K562 (cell line): ENCODE data around the gene UBE2J2. TPM values are rescaled to one million over a fixed set of nuclear protein-coding genes. Genes with fewer than 3 reads are reported as not detected.

Source experiments
- ATAC-seq: fragments of 200-7000 bp; cut with Tn5 transposase; 3 replicates; pipeline ENCODE4 v1.9.1; 2020; ENCODE audit warnings: moderate library complexity
- BruUV-seq: library from RNA; stranded (reverse); fragments of 400-500 nt; replicated peaks from 2 replicates; lab custom pipeline; 2021; lab: Mats Ljungman, UMichigan
- CTCF ChIA-PET: fragments of 300-600 bp; formaldehyde crosslinking; extraction: SDS; loops from one replicate; lab custom pipeline; 2021; ENCODE audit warnings: low intra/inter-chr PET ratio; lab: Yijun Ruan, JAX
- POLR2A ChIA-PET: fragments of 300-600, 350-650 bp; sonication (Branson Sonifier 250); formaldehyde crosslinking; extraction: SDS; loops from one replicate; lab custom pipeline; 2021; ENCODE audit warnings: antibody characterized with exemption, inconsistent platforms; lab: Yijun Ruan, JAX
- DNase-seq, 4 experiments: peaks; one replicate each; pipeline versions ENCODE4 v3.0.0 to v3.0.0-alpha.2; 2011 to 2018; ENCODE audit warnings: low spot score in 3 of 4, mixed read lengths in 3 of 4; ENCODE audit errors: extremely low read depth in 1 of 4
- FAIRE-seq: peaks from 2 replicates; lab custom pipeline; 2011; peaks lifted over from hg19 to GRCh38; lab: Jason Lieb, UNC
- H2AFZ ChIP-seq: 2 replicates; pipeline ENCODE4 v1.6.0; 2011; ENCODE audit warnings: low read depth, low read length, control low read depth, inconsistent platforms
- H3K27ac ChIP-seq: fragments of 200-600 bp; 3 replicates; pipeline ENCODE4 v1.8.0; 2011; ENCODE audit warnings: low read depth, mild to moderate bottlenecking, control low read depth, inconsistent platforms, low read length, moderate library complexity, mixed read lengths; ENCODE audit errors: extremely low read depth
- H3K27me3 ChIP-seq, 2 experiments: fragments of 300-600 bp in 1 of 2; 2 replicates in 1 of 2; 3 replicates in 1 of 2; pipeline versions ENCODE4 v1.6.0 to v1.8.0; 2011; ENCODE audit warnings: inconsistent platforms in 2 of 2, low read length in 2 of 2, mild to moderate bottlenecking in 1 of 2, mixed read lengths in 1 of 2, moderate library complexity in 1 of 2; ENCODE audit not compliant: control insufficient read depth in 2 of 2, insufficient read depth in 2 of 2
- H3K36me3 ChIP-seq: fragments of 300-600 bp; 3 replicates; pipeline ENCODE4 v1.8.0; 2011; ENCODE audit warnings: mild to moderate bottlenecking, low read length, inconsistent platforms; ENCODE audit not compliant: control insufficient read depth, insufficient read depth
- H3K4me1 ChIP-seq, 2 experiments: fragments of 200-600 bp in 1 of 2; replicated peaks in 1 of 2; 2 replicates in 1 of 2; 3 replicates in 1 of 2; pipeline versions ENCODE4 v1.5.1 to v1.8.0; 2011; ENCODE audit warnings: inconsistent platforms in 2 of 2, low read length in 2 of 2, mild to moderate bottlenecking in 1 of 2, mixed read lengths in 1 of 2, moderate library complexity in 1 of 2; ENCODE audit not compliant: control insufficient read depth in 2 of 2, insufficient read depth in 2 of 2
- H3K4me2 ChIP-seq: 2 replicates; pipeline ENCODE4 v1.6.1; 2011; ENCODE audit warnings: low read length, control low read depth, inconsistent platforms, mixed read lengths; ENCODE audit not compliant: insufficient read depth
- H3K4me3 ChIP-seq: fragments of 200-600 bp; sonication (generic), shearing (Covaris generic); 2 replicates; pipeline ENCODE4 v1.5.1; 2016; ENCODE audit warnings: control low read depth, inconsistent platforms
- H3K79me2 ChIP-seq: fragments of 200-600 bp; 3 replicates; pipeline ENCODE4 v1.8.0; 2011; ENCODE audit warnings: low read length, inconsistent platforms; ENCODE audit not compliant: control insufficient read depth, insufficient read depth
- H3K9ac ChIP-seq, 2 experiments: 2 replicates each; pipeline versions ENCODE4 v1.6.0 to v1.6.1; 2011; ENCODE audit warnings: low read depth in 2 of 2, low read length in 2 of 2, control low read depth in 1 of 2, inconsistent platforms in 1 of 2, mild to moderate bottlenecking in 1 of 2, mixed read lengths in 1 of 2; ENCODE audit not compliant: insufficient read depth in 1 of 2
- H3K9me1 ChIP-seq: one replicate; pipeline ENCODE4 v1.6.0; 2011; ENCODE audit warnings: inconsistent platforms, mild to moderate bottlenecking, low read length, moderate library complexity; ENCODE audit not compliant: control insufficient read depth, insufficient read depth
- H3K9me3 ChIP-seq: replicated peaks from 2 replicates; pipeline ENCODE4 v1.5.1; 2011; ENCODE audit warnings: low read depth, low read length, inconsistent platforms; ENCODE audit not compliant: control insufficient read depth, insufficient read depth
- H4K20me1 ChIP-seq: replicated peaks from 2 replicates; pipeline ENCODE4 v1.6.1; 2011; ENCODE audit warnings: low read length, inconsistent platforms, mixed read lengths; ENCODE audit not compliant: control insufficient read depth, insufficient read depth
- CHCHD3 ChIP-seq: fragments of 250-450 bp; sonication (Bioruptor Pico); IDR thresholded peaks from 2 replicates; pipeline ENCODE4 v2.1.2; 2022; ENCODE audit warnings: mild to moderate bottlenecking
- FOXJ3 ChIP-seq: sonication (generic); formaldehyde crosslinking; IDR thresholded peaks from 2 replicates; pipeline ENCODE4 v1.4.0; 2020; ENCODE audit warnings: mild to moderate bottlenecking, missing genetic modification reagents
- KLF16 ChIP-seq: IDR thresholded peaks from 2 replicates; pipeline ENCODE4 v1.6.1; 2016; ENCODE audit warnings: antibody characterized with exemption
- POLR2G ChIP-seq: fragments of 200-400 bp; formaldehyde crosslinking; IDR thresholded peaks from 2 replicates; pipeline ENCODE4 v1.6.1; 2017; ENCODE audit warnings: low read depth, mild to moderate bottlenecking, antibody characterized with exemption, low read length, moderate library complexity
- PYGO2 ChIP-seq: fragments of 450-650 bp; IDR thresholded peaks from 2 replicates; pipeline ENCODE4 v1.6.1; 2016; ENCODE audit warnings: mild to moderate bottlenecking, missing genetic modification characterization, moderate library complexity, missing compliant biosample characterization
- RBFOX2 ChIP-seq: fragments of 200-400 bp; formaldehyde crosslinking; IDR thresholded peaks from 2 replicates; pipeline ENCODE4 v1.6.1; 2017; ENCODE audit warnings: low read depth, mild to moderate bottlenecking, low read length, moderate library complexity
- SIRT6 ChIP-seq: IDR thresholded peaks from one replicate; pipeline ENCODE4 v1.6.1; 2012; ENCODE audit warnings: low read depth, mild to moderate bottlenecking, control low read depth, inconsistent platforms, low read length, moderate library complexity
- WGBS: fragments of 100-300 bp; shearing (Covaris generic); methylation state at CpG from one replicate; pipeline ENCODE4 v1.1.6; 2016; ENCODE audit warnings: low coverage, mixed read lengths; ENCODE audit not compliant: insufficient coverage; ENCODE audit errors: missing lambda C conversion rate; 5-methylcytosine and 5-hydroxymethylcytosine counted together
- in situ Hi-C: fragments of 300-500 bp; cut with MboI; formaldehyde crosslinking; loops from 4 replicates; pipeline ENCODE4 v1.15.0; 2018; ENCODE audit warnings: inconsistent platforms, mixed read lengths
- intact Hi-C: fragments of 100-400 bp; cut with micrococcal nuclease; formaldehyde crosslinking; loops from 2 replicates; pipeline ENCODE4 v1.14.2; 2022
- polyA plus RNA-seq, 8 experiments: library from polyadenylated mRNA; depleted of rRNA in 4 of 8; stranded (reverse) in 5 of 8; unstranded in 3 of 8; fragments of >200 nt; fragmentation: Nextera tagmentation in 2 of 8; fragmentation: Illumina TruSeq in 1 of 8; extraction: Ambion mirVana in 2 of 8; extraction: Trizol in 1 of 8; gene quantifications; 2 replicates each; pipeline versions ENCODE4 v1.2.1 to v1.2.3, GENCODE V29; 2011 to 2014; ENCODE audit warnings: inconsistent platforms in 1 of 8, missing spikeins in 1 of 8
- total RNA-seq, 7 experiments: library from RNA; depleted of rRNA in 6 of 7; stranded (reverse); fragments of >200 nt in 6 of 7; fragmentation: Illumina TruSeq in 2 of 7; extraction: Trizol in 2 of 7; gene quantifications; 2 replicates each; pipeline versions ENCODE4 v1.2.1 to v1.2.3, GENCODE V29; 2011 to 2021; ENCODE audit warnings: low replicate concordance in 1 of 7
- TF ChIP-seq, protein P1 (sequence below): sonication (generic); formaldehyde crosslinking; IDR thresholded peaks from 2 replicates; pipeline ENCODE4 v1.8.1; 2023; ENCODE audit warnings: mild to moderate bottlenecking, missing genetic modification reagents
- TF ChIP-seq, protein P2 (sequence below): sonication (generic); formaldehyde crosslinking; IDR thresholded peaks from 2 replicates; pipeline ENCODE4 v1.8.0; 2022; ENCODE audit warnings: mild to moderate bottlenecking, missing genetic modification reagents

The UBE2J2 gene
- total and polyA plus RNA-seq, 9 of the 15 experiments (the other 6 are each of a cell fraction or from before 2014, with no cell fraction given): 0.93 to 112 (median 75.5) TPM

DNA sequence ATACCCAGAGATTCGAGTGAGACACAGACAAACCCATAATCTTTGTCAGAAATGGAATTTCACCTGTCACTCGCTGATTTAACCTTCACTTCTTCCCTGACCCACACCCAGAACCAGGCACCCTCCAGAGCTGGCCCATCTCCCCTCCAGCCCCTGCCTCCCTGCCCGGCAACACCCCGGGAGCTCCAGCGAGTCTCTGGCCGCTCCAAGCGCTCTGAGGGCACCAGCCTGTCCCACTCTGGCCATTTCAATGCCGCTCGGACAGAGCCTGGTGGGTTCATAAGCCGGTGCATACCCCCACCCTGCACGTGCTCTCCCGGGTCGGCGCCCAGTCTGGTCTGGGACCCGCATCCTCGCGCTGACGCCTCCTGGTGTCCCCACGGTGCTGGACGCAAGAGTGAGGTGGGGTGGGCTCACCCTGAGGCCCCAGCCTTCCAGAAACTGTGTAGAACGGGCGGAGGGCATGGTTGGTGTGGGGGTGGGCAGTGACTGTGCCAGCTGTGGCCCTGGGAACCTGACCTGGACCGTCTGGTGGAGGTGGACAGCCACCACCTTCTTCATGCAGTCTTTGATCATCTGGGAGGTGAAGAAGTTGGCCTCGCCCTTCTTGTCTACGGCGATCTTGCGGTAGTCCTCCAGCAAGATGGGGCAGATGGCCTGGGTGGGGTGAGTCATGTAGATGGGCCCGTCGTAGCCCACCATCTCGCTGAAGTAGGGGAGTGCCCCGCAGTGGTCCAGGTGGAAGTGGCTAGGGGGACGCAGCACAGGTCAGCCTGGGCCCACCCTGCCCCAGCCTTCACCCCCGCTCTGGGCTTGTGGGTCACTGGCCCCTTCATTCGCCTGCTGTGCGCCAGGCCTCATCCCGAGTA is 45.4 kb upstream of the UBE2J2 start:
- no peaks in the 10 kb centered on the region for H3K27me3 ChIP-seq
- intact Hi-C loops: no loop called here
- no peak overlapping the region; the same call in 2 of the 3 replicates for H3K27ac ChIP-seq
- no peak overlapping the region for H2AFZ ChIP-seq
- TF ChIP-seq FOXJ3 (CRISPR knock-in tag): no peak
- no peak for TF ChIP-seq KLF16
- TF ChIP-seq PYGO2 (tag): no peak
- peak; percentile 57; the same call in 1 of the 2 replicates for TF ChIP-seq RBFOX2
- TF ChIP-seq CHCHD3 (CRISPR knock-in tag): no peak
- TF ChIP-seq SIRT6: no peak
- TF ChIP-seq, protein P1, sequence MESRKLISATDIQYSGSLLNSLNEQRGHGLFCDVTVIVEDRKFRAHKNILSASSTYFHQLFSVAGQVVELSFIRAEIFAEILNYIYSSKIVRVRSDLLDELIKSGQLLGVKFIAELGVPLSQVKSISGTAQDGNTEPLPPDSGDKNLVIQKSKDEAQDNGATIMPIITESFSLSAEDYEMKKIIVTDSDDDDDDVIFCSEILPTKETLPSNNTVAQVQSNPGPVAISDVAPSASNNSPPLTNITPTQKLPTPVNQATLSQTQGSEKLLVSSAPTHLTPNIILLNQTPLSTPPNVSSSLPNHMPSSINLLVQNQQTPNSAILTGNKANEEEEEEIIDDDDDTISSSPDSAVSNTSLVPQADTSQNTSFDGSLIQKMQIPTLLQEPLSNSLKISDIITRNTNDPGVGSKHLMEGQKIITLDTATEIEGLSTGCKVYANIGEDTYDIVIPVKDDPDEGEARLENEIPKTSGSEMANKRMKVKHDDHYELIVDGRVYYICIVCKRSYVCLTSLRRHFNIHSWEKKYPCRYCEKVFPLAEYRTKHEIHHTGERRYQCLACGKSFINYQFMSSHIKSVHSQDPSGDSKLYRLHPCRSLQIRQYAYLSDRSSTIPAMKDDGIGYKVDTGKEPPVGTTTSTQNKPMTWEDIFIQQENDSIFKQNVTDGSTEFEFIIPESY: peak; percentile 94
- TF ChIP-seq, protein P2, sequence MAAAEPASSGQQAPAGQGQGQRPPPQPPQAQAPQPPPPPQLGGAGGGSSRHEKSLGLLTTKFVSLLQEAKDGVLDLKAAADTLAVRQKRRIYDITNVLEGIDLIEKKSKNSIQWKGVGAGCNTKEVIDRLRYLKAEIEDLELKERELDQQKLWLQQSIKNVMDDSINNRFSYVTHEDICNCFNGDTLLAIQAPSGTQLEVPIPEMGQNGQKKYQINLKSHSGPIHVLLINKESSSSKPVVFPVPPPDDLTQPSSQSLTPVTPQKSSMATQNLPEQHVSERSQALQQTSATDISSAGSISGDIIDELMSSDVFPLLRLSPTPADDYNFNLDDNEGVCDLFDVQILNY (CRISPR knock-in tag): no peak
- TF ChIP-seq POLR2G: peak; percentile 57
- TF ChIP-seq, all 486 proteins: peak for 3
- CTCF ChIA-PET: no interaction called here
- BruUV-seq: no TSS peak
- 86% methylated on average over 36 of the region's 36 CpGs for WGBS
- DNase-seq: no peak
- H3K4me2 ChIP-seq: no peak overlapping the region
- H3K9me3 ChIP-seq: no peaks in the 10 kb centered on the region
- peaks cover 66% of the 10 kb centered on the region for H3K79me2 ChIP-seq
- H3K9me1 ChIP-seq: peaks cover 13% of the 10 kb centered on the region
- no peak for FAIRE-seq
- H3K4me1 ChIP-seq: peaks cover 37 to 82% of the 10 kb centered on the region in 2 experiments
- no peak for ATAC-seq
- POLR2A ChIA-PET: interaction anchor here (0.8 to 4.3 kb wide), 3 partner anchors 8 to 111 kb away, joined by 3 to 30 read pairs (median 3); no protein-coding TSS in a partner anchor
- H3K4me3 ChIP-seq: no peak overlapping the region
- H4K20me1 ChIP-seq: peaks cover 28% of the 10 kb centered on the region; the same call in 1 of the 2 replicates
- peak overlapping the region in 1 of 2 experiments; percentile 83; a peak in 2 of 4 replicates for H3K9ac ChIP-seq
- in situ Hi-C loops: no loop called here
- peaks cover 80% of the 10 kb centered on the region for H3K36me3 ChIP-seq
